ENCODE results near the gene FBXW7. TPM values are rescaled to one million over a fixed set of nuclear protein-coding genes. Genes with fewer than 3 reads are reported as not detected.

FBXW7 gene
- total RNA-seq, 1 experiment from 2014 or later, result 27.1 TPM

DNA sequence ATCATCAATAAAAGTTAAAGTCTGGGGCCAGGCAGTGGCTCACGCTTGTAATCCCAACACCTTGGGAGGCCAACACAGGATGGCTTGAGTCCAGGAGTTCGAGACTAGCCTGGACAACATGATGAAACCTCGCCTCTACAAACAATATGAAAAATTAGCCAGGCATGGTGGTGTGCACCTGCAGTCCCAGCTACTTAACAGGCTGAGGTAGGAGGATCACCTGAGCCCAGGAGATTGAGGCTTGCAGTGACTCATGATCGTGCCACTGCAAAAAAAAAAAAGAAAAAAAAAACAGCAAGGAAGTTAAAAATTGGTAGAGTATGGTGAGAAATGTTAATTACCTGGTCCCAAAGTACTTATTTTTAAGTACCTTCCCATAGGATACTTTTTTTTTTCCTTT is 27.5 kb downstream of the FBXW7 start:
- Histone ChIP-seq H3K23ac (ENCODE audit: insufficient read length, low read depth, low read length) (no peak overlapping the region), H3K23me2 (ENCODE audit: insufficient read length, low read depth, low read length, poor library complexity, severe bottlenecking) (no peaks in the 10 kb centered on the region), H3K14ac (ENCODE audit: insufficient read depth, low read length) (no peak overlapping the region), H3K79me2 (ENCODE audit: insufficient read depth, low read length) (no peaks in the 10 kb centered on the region), H3K79me1 (ENCODE audit: insufficient read depth, low read depth, low read length, poor library complexity, severe bottlenecking) (no peaks in the 10 kb centered on the region), H3K4ac (ENCODE audit: low read depth, low read length) (no peak overlapping the region), H3K9ac (ENCODE audit: extremely low read depth, insufficient read length, low read length) (no peak overlapping the region), H2BK120ac (ENCODE audit: low read depth, low read length, poor library complexity, severe bottlenecking) (no peak overlapping the region), H3K4me2 (ENCODE audit: insufficient read depth, insufficient read length, low read length) (no peak overlapping the region), H2AFZ (ENCODE audit: low read length) (no peak overlapping the region), H3K27ac (ENCODE audit: insufficient read length, low read depth, low read length) (no peak overlapping the region), H3T11ph (ENCODE audit: low read length) (no peak overlapping the region), H4K91ac (ENCODE audit: insufficient read length, low read depth, low read length) (no peak overlapping the region), H2BK12ac (ENCODE audit: insufficient read length, low read depth, low read length) (no peak overlapping the region), H3K27me3 (ENCODE audit: insufficient read depth, low read length) (no peaks in the 10 kb centered on the region), H2BK5ac (ENCODE audit: insufficient read length, low read length) (no peak overlapping the region), H4K8ac (replicated peaks; ENCODE audit: insufficient read length, low read depth, low read length) (no peak overlapping the region), H3K18ac (ENCODE audit: insufficient read length, low read depth, low read length) (no peak overlapping the region), H2AK5ac (ENCODE audit: insufficient read length, low read length) (no peak overlapping the region), H3K4me1 (ENCODE audit: insufficient read depth, low read length) (no peaks in the 10 kb centered on the region), H2BK20ac (ENCODE audit: low read depth, low read length, poor library complexity, severe bottlenecking) (no peak overlapping the region), H2BK15ac (ENCODE audit: low read depth, low read length) (no peak overlapping the region), H4K20me1 (ENCODE audit: control insufficient read depth, insufficient read depth, insufficient read length) (no peaks in the 10 kb centered on the region), H3K56ac (ENCODE audit: insufficient read length, low read depth, low read length) (no peak overlapping the region), H4K5ac (ENCODE audit: insufficient read length, low read depth, low read length) (no peak overlapping the region), H3K9me3 (ENCODE audit: control insufficient read depth, low read depth, low read length) (no peaks in the 10 kb centered on the region)
- Mint-ChIP-seq H3K4me1 (peaks cover 9 to 18% of the 10 kb centered on the region in 2 experiments), H3K36me3 (ENCODE audit: insufficient read depth in 1 of 3, low read depth in 3 of 3) (no peaks in the 10 kb centered on the region), H3K9me3 (no peaks in the 10 kb centered on the region), H3K27me3 (ENCODE audit: low read depth) (no peaks in the 10 kb centered on the region), H3K27ac (0 out of 7 replicates have a peak overlapping the region, but pooled peaks of 1 of the 3 experiments have one; percentile 28), H3K4me3 (no peak overlapping the region)
- DNase-seq, result no peak
- no CpG with 5 or more reads among the region's 4 CpGs for WGBS (ENCODE audit: extremely low coverage, insufficient read length, low lambda C conversion rate)
- TF ChIP-seq, protein P1, sequence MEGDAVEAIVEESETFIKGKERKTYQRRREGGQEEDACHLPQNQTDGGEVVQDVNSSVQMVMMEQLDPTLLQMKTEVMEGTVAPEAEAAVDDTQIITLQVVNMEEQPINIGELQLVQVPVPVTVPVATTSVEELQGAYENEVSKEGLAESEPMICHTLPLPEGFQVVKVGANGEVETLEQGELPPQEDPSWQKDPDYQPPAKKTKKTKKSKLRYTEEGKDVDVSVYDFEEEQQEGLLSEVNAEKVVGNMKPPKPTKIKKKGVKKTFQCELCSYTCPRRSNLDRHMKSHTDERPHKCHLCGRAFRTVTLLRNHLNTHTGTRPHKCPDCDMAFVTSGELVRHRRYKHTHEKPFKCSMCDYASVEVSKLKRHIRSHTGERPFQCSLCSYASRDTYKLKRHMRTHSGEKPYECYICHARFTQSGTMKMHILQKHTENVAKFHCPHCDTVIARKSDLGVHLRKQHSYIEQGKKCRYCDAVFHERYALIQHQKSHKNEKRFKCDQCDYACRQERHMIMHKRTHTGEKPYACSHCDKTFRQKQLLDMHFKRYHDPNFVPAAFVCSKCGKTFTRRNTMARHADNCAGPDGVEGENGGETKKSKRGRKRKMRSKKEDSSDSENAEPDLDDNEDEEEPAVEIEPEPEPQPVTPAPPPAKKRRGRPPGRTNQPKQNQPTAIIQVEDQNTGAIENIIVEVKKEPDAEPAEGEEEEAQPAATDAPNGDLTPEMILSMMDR (conservative IDR thresholded peaks at IDR 0.05), result no peak
